ENCODE data around the gene ZIM2. TPM values are rescaled to one million over a fixed set of nuclear protein-coding genes. Genes with fewer than 3 reads are reported as not detected.
"Not testable (repeated sequence)": the region's sequence is repeated elsewhere in the genome, so short reads cannot be mapped to it uniquely, and the experiment has no call there.

Gene ZIM2
- total RNA-seq, 2 donors from 2014 or later, result not detected

- H3K4me1 ChIP-seq, result no peaks in the 10 kb centered on the region
- TF ChIP-seq CTCF (IDR thresholded peaks at IDR 0.05), result no peak
- no peak overlapping the region for H3K9ac ChIP-seq (ENCODE audit: low read depth in 2 of 2, low read length in 2 of 2)
- intact Hi-C loops (cut with DNase I), result no loop called here
- H3K27ac ChIP-seq, result no peak overlapping the region
- no peaks in the 10 kb centered on the region for H3K27me3 ChIP-seq
- H3K4me3 ChIP-seq, result no peak overlapping the region
- H3K9me3 ChIP-seq, result no peaks in the 10 kb centered on the region
- no peaks in the 10 kb centered on the region for H3K36me3 ChIP-seq
- DNase-seq, result no peak
These were observed 24.1 kb upstream of the ZIM2 start for GRCh38 chr19:56864443-56865125.

- Histone ChIP-seq H3K27me3 (no peaks in the 10 kb centered on the region), H3K36me3 (no peaks in the 10 kb centered on the region), H3K9me3 (no peaks in the 10 kb centered on the region), H3K4me1 (no peaks in the 10 kb centered on the region), H3K4me3 (no peak overlapping the region), H3K9ac (ENCODE audit: low read depth in 2 of 2, low read length in 2 of 2) (no peak overlapping the region), H3K27ac (no peak overlapping the region)
- DNase-seq, result no peak
- intact Hi-C loops (cut with DNase I), result no loop called here
- no peak for TF ChIP-seq CTCF (IDR thresholded peaks at IDR 0.05)
These were observed 22.2 kb upstream of the ZIM2 start for GRCh38 chr19:56862741-56863140.

GRCh38 chr19:56860409-56860808 is 19.9 kb upstream of the ZIM2 start:
- H3K27ac ChIP-seq; DNase-seq; H3K36me3 ChIP-seq; H3K4me1 ChIP-seq; H3K9ac ChIP-seq (ENCODE audit: low read depth in 2 of 2, low read length in 2 of 2); intact Hi-C loops (cut with DNase I); H3K4me3 ChIP-seq; H3K27me3 ChIP-seq; H3K9me3 ChIP-seq: not testable (repeated sequence)

GRCh38 chr19:56858026-56858425 is 17.5 kb upstream of the ZIM2 start:
- no peak for TF ChIP-seq CTCF (IDR thresholded peaks at IDR 0.05)
- Histone ChIP-seq H3K9me3 (no peaks in the 10 kb centered on the region), H3K9ac (ENCODE audit: low read depth in 2 of 2, low read length in 2 of 2) (no peak overlapping the region), H3K36me3 (no peaks in the 10 kb centered on the region), H3K27ac (no peak overlapping the region), H3K4me3 (no peak overlapping the region), H3K4me1 (no peaks in the 10 kb centered on the region), H3K27me3 (no peaks in the 10 kb centered on the region)
- DNase-seq, result no peak
- intact Hi-C loops (cut with DNase I), result no loop called here

GRCh38 chr19:56856822-56857221 is 16.3 kb upstream of the ZIM2 start:
- no peak overlapping the region for H3K27ac ChIP-seq
- no peak for DNase-seq
- no peaks in the 10 kb centered on the region for H3K27me3 ChIP-seq
- TF ChIP-seq CTCF (IDR thresholded peaks at IDR 0.05), result no peak
- H3K4me3 ChIP-seq, result no peak overlapping the region
- H3K4me1 ChIP-seq, result no peaks in the 10 kb centered on the region
- H3K9ac ChIP-seq (ENCODE audit: low read depth in 2 of 2, low read length in 2 of 2), result no peak overlapping the region
- intact Hi-C loops (cut with DNase I), result no loop called here
- no peaks in the 10 kb centered on the region for H3K36me3 ChIP-seq
- no peaks in the 10 kb centered on the region for H3K9me3 ChIP-seq

GRCh38 chr19:56852361-56852760 is 11.8 kb upstream of the ZIM2 start:
- H3K27ac ChIP-seq; H3K9ac ChIP-seq (ENCODE audit: low read depth in 2 of 2, low read length in 2 of 2); H3K4me3 ChIP-seq; H3K27me3 ChIP-seq; H3K4me1 ChIP-seq; DNase-seq; H3K9me3 ChIP-seq; H3K36me3 ChIP-seq; intact Hi-C loops (cut with DNase I): not testable (repeated sequence)

Data from colonic mucosa (tissue), 4 donors.